Nucleus accumbens (tissue), 56 donors: ENCODE results near the gene GZMA.
"Not testable (repeated sequence)": the region's sequence is repeated elsewhere in the genome, so short reads cannot be mapped to it uniquely, and the experiment has no call there.

Source experiments
- DNase-seq, 56 donors: peaks; one replicate each; lab custom pipeline; 2025; lab: John Stamatoyannopoulos, UW

The GZMA gene

GRCh38 chr5:55105976-55106375 lies 3.5 kb downstream of the GZMA start:
- not testable (repeated sequence) for DNase-seq

- no peak for DNase-seq
Measured at GRCh38 chr5:55108661-55109060, 6.2 kb downstream of the GZMA start.

DNA sequence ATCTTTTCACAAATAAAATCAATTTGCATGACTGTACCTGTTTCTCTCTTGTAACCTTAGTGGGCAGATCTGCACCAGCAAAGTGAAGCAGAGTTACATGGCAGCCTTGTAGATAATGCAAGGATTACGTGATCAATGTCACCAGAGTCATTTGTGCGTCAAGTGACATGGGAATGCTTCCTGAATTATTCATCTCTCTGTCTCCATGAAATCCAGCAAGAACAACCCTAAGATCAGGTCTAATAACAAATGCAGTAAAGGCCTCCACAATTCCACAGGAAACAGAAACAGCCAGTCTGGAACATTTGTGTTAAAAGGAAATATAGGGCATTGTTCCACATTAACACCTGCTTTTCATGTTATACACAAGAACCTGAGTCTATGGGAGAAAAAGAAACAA lies 7.8 kb downstream of the GZMA start:
- DNase-seq, result no peak

- DNase-seq, result no peak
Measured at GRCh38 chr5:55113327-55113726, 10.9 kb downstream of the GZMA start.

GRCh38 chr5:55114061-55114460 lies 11.6 kb downstream of the GZMA start:
- DNase-seq, result no peak

GRCh38 chr5:55123365-55123764 lies 20.9 kb downstream of the GZMA start:
- no peak for DNase-seq

- no peak for DNase-seq
Measured at GRCh38 chr5:55134053-55134722, 31.7 kb downstream of the GZMA start.

DNA sequence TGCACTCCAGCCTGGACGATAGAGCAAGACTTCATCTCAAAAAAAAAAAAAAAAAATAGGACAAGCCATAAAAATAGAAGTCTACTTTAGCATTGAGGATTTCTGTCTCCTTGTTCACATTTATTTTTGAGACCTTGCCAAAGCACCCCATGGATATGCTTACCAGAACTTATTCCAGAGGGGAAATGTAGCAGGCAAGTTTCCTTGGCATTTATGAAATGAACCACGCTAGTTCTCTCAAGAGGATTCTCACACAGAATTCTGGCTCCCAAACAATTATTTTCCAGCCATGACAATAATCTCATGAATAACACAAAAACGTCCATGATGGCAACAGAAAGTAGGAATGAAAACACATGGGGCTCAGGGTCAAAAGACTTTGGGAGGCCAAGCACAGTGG lies 34.1 kb downstream of the GZMA start:
- no peak for DNase-seq

GRCh38 chr5:55140908-55141665 lies 38.6 kb downstream of the GZMA start:
- no peak for DNase-seq

GRCh38 chr5:55141945-55142690 lies 39.7 kb downstream of the GZMA start:
- DNase-seq, result no peak

DNA sequence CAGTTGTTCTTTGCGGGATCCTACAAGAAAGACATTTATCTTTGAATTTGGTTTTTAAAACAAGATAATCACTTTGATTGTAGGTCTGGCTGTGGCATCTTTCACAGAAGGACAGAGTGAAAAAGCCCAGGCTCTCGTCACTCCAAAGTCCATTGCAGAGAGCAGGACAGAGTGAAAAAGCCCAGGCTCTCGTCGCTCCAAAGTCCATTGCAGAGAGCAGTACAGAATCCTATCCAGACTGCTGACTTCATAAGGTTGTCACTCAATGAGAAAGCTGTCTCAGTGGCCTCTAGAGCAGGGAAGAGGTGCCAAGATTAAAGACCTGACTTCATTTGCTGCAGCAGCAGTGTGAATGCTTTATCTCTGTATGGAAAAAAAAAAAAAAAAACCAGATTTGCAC lies 41.2 kb downstream of the GZMA start:
- DNase-seq, result no peak

DNA sequence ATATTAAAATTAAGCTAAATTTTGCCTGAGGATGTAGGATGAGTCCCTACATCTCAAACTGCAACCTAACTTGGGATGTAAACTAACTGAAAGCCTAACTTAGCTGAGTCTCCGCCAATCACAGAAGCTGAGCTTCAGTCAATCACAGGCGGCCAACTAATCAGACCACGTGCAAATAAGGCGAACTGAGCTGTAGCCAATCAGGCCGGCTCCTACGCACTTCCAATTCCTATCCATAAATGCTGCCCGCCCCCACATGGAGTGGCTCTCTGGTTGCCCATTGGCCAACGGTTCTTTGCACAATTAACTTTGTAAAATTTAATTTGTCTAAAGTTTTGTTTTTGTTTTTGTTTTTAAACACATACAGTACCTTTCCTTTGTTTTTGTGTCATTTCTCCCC lies 43.6 kb downstream of the GZMA start:
- no peak for DNase-seq

GRCh38 chr5:55146543-55147151 lies 44.2 kb downstream of the GZMA start:
- DNase-seq, result peak in 50 of 56 donors; percentile 3 to 78 (median 36)

GRCh38 chr5:55149308-55149795 lies 46.9 kb downstream of the GZMA start:
- no peak for DNase-seq

GRCh38 chr5:55151923-55152842 lies 49.7 kb downstream of the GZMA start:
- DNase-seq, result no peak

GRCh38 chr5:55154873-55155272 lies 52.4 kb downstream of the GZMA start:
- DNase-seq, result no peak
